Mononuclear cell (primary cell): Measurements from ENCODE around the gene CFAP99. TPM values are rescaled to one million over a fixed set of nuclear protein-coding genes. Genes with fewer than 3 reads are reported as not detected.

ENCODE experiments used
- H3K27me3 ChIP-seq: 2 replicates; pipeline ENCODE4 v1.6.0; 2011; ENCODE audit warnings: low read length, control low read depth; ENCODE audit not compliant: insufficient read depth
- H3K4me1 ChIP-seq: 2 replicates; pipeline ENCODE4 v1.5.1; 2011; ENCODE audit warnings: mild to moderate bottlenecking, low read length, control low read depth; ENCODE audit not compliant: insufficient read depth
- H3K4me3 ChIP-seq: 2 replicates; pipeline ENCODE4 v1.5.1; 2011; ENCODE audit warnings: mild to moderate bottlenecking, low read length, moderate library complexity
- H3K9me3 ChIP-seq: 2 replicates; pipeline ENCODE4 v1.5.1; 2011; ENCODE audit warnings: low read depth, mild to moderate bottlenecking, control low read depth, low read length
- total RNA-seq: library from RNA; depleted of rRNA; stranded (reverse); fragments of >200 nt; gene quantifications from one replicate; pipeline ENCODE4 v1.2.3, GENCODE V29; 2012

CFAP99 gene
- total RNA-seq, 1 donor = 0.10 TPM

GRCh38 chr4:2386717-2387116 lies 32.0 kb upstream of the CFAP99 start:
- no peaks in the 10 kb centered on the region for H3K9me3 ChIP-seq
- H3K27me3 ChIP-seq = peaks cover 2% of the 10 kb centered on the region
- peaks cover 12% of the 10 kb centered on the region for H3K4me1 ChIP-seq
- H3K4me3 ChIP-seq = no peak overlapping the region

DNA sequence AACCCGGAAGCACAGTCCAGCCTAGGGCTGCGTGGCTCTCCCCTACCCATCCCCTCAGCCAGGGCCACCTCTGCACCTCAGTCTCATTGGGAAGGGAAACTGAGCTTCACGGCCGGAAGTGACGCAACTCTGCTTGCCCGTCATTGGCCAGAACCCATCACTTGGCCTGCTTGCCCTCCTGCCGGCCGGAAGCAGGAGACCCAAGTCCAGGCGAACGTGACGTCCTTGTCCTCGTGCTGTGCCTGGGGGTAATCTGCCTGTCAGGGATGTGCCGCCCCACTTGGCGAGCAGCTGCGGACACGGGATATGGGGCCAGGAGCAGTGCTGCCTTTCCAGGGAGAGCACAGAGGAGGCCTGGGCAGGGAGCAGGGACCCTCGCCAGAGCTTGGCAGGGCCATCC lies 31.5 kb upstream of the CFAP99 start:
- Histone ChIP-seq H3K9me3 (no peaks in the 10 kb centered on the region), H3K4me3 (no peak overlapping the region), H3K4me1 (peaks cover 12% of the 10 kb centered on the region), H3K27me3 (peaks cover 2% of the 10 kb centered on the region)

- peaks cover 12% of the 10 kb centered on the region for H3K4me1 ChIP-seq
- no peaks in the 10 kb centered on the region for H3K9me3 ChIP-seq
- peaks cover 2% of the 10 kb centered on the region for H3K27me3 ChIP-seq
- no peak overlapping the region for H3K4me3 ChIP-seq
Measured at GRCh38 chr4:2387829-2388228, 30.9 kb upstream of the CFAP99 start.

DNA sequence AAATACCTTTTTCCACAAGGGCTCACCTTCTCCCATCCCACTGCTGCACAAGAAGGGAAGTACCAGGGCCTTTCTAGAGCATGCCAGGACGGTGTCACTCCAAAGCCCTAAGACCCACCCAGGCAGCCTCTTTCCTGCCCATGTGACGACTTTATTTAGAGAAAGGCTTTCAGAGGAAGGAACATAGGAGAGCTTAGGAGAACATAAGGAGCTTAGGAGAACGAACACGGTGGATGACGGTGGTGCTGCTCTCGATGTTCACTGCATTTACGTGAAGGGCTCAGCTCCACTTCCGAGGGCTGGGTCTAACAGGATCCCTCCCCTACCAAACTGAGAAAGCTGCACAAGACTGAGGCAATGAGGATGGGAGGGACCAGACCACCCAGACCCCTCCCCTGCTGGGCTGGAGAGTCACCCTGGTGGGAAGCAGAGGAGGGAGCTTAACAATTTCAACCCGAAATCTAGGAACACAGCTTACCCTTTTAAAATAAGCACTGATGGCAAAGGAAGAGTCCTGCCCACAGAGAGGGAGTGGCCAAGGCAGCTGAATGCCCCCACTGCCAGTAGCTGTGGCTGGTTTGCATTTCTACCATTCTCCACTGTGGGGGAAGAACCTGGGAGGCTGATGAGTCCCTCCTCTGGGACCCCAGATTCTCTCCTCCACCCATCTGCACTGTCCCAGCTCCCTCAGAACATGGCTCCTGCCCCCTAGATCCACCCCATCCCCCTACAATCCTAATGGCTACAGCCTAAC lies 30.1 kb upstream of the CFAP99 start:
- no peak overlapping the region for H3K4me3 ChIP-seq
- H3K9me3 ChIP-seq = no peaks in the 10 kb centered on the region
- peaks cover 17% of the 10 kb centered on the region for H3K4me1 ChIP-seq
- peaks cover 2% of the 10 kb centered on the region for H3K27me3 ChIP-seq

GRCh38 chr4:2389691-2390090 lies 29.1 kb upstream of the CFAP99 start:
- Histone ChIP-seq H3K4me3 (no peak overlapping the region), H3K27me3 (peaks cover 2% of the 10 kb centered on the region), H3K9me3 (no peaks in the 10 kb centered on the region), H3K4me1 (peaks cover 23% of the 10 kb centered on the region)

DNA sequence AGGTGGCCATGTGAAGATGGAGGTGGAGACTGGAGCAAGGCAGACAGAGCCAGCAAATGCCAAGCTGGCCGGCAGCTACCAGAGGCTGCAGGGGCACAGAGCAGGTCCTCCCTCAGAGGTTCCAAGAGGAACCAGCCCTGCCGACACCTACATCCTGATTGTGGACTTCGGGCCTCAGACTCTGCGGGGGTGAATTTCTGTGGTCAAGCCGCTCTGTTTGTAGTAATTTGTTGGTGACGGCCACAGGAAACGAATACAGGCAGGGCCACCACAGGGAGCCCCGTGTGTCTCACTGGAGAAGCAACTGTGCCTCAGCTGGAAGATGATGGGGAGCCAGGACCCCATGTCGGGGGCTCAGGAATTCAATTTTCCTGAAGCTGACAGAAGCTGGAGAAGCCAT lies 28.6 kb upstream of the CFAP99 start:
- H3K4me1 ChIP-seq = peaks cover 23% of the 10 kb centered on the region
- H3K4me3 ChIP-seq = no peak overlapping the region
- no peaks in the 10 kb centered on the region for H3K9me3 ChIP-seq
- H3K27me3 ChIP-seq = peaks cover 2% of the 10 kb centered on the region

DNA sequence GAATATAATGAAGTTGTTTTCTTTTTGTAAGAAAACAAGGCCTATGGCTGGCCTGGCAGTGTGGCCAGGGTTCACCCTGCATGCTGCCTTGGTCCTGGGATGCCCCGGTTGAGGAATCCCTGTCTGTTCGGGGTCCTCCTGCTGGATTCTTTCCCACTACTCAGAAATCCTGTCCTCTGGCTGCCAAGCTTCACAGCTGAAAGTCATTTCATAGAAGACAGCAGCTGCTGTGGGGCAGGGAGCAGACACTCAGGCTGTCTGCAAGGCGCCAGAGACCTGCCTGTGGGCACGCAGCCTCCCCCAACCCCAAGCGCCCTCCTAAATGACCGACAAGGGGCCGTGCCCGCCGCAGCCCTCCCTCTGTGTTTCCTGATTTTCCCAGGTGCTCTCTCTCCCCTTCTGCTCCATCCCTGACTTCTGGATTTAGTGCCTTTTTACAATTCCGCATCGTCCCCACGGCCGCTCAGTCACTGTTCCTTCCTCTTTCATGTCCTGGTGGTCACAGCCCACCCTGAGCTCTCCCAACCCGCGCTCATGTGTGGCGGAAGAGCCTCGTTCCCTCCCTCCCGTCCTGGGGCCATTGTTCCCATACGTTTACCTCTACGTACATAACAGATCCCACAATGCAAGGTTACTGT lies 27.9 kb upstream of the CFAP99 start:
- H3K4me3 ChIP-seq = no peak overlapping the region
- H3K4me1 ChIP-seq = peaks cover 23% of the 10 kb centered on the region
- no peaks in the 10 kb centered on the region for H3K9me3 ChIP-seq
- H3K27me3 ChIP-seq = peaks cover 2% of the 10 kb centered on the region

DNA sequence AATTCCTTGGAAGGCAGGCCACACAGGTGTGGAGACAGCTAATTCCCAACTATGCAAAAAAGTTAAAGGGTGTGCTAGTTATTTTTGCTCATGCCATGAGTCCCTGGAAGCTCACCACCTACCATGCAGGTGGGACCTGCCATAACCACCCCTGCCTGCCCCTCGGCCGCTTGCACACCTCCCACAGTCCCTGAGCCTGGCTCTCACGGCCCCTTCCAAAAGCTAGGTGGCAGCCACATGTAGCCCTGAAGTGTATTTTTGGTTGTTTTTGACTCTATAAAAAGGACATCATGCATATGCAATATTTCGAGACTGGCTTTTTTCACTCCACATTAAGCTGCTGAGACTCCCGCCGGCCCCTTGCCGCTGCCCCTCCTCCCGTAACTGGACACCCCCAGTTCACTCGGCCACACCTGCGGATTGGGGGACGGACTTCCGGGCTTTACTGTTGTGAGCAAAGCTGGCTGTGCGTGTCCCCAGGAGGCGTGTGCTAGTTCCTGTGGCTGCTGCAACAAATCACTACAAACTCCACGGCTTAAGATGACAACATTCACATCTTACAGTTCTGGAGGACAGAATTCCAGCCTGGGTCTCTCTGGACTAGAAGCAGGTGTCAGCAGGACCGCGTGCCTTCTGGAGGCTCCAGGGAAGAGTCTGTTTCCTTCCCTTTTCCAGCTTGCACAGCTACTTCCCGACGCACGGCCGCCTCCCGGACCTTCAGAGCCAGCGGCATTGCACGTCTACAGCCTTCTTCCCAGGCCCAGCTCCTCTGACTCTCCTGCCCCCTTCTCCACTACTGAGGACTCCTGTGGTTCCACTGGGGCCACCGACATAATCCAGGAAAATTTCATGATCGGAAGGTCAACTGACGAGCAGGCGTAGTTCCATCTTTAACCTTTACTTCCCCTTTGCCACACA lies 25.1 kb upstream of the CFAP99 start:
- H3K27me3 ChIP-seq = peaks cover 2% of the 10 kb centered on the region
- no peak overlapping the region for H3K4me3 ChIP-seq
- peaks cover 23% of the 10 kb centered on the region for H3K4me1 ChIP-seq
- no peaks in the 10 kb centered on the region for H3K9me3 ChIP-seq

- peaks cover 2% of the 10 kb centered on the region for H3K27me3 ChIP-seq
- H3K4me1 ChIP-seq = peaks cover 23% of the 10 kb centered on the region
- H3K4me3 ChIP-seq = no peak overlapping the region
- H3K9me3 ChIP-seq = no peaks in the 10 kb centered on the region
Measured at GRCh38 chr4:2394528-2394927, 24.2 kb upstream of the CFAP99 start.

DNA sequence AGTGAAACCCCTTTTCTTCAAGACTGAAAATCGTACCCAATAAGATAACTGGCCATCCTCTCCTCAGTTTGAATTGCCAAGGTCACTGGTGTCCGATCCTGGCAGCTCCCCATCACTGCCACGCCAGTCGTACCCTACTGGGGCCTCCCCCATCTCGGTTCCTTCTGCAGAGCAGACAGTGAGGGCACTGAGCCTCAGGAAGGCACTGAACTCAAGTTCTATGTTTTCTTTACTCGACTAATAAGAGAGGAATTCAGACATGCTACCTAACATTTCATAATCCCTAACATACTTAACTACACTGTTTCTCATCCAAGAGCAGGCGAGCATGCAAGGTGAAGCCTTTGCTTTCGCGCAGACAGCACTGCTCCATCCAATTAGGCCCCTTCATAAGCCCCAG lies 23.7 kb upstream of the CFAP99 start:
- Histone ChIP-seq H3K4me3 (no peak overlapping the region), H3K9me3 (no peaks in the 10 kb centered on the region), H3K4me1 (peaks cover 23% of the 10 kb centered on the region)

GRCh38 chr4:2395584-2395983 lies 23.2 kb upstream of the CFAP99 start:
- Histone ChIP-seq H3K4me3 (no peak overlapping the region), H3K4me1 (peaks cover 19% of the 10 kb centered on the region), H3K9me3 (no peaks in the 10 kb centered on the region), H3K27me3 (peaks cover 2% of the 10 kb centered on the region)

More for the DNA sequence above, 23.7 kb upstream of the CFAP99 start:
- peaks cover 2% of the 10 kb centered on the region for H3K27me3 ChIP-seq

- Histone ChIP-seq H3K4me1 (peaks cover 20% of the 10 kb centered on the region), H3K4me3 (no peak overlapping the region), H3K27me3 (peaks cover under 1% of the 10 kb centered on the region), H3K9me3 (no peaks in the 10 kb centered on the region)
Measured at GRCh38 chr4:2396781-2397368, 21.9 kb upstream of the CFAP99 start.

GRCh38 chr4:2397596-2398379 lies 21.0 kb upstream of the CFAP99 start:
- H3K4me1 ChIP-seq = peaks cover 23% of the 10 kb centered on the region
- H3K9me3 ChIP-seq = no peaks in the 10 kb centered on the region
- peaks cover 3% of the 10 kb centered on the region for H3K27me3 ChIP-seq
- H3K4me3 ChIP-seq = no peak overlapping the region

DNA sequence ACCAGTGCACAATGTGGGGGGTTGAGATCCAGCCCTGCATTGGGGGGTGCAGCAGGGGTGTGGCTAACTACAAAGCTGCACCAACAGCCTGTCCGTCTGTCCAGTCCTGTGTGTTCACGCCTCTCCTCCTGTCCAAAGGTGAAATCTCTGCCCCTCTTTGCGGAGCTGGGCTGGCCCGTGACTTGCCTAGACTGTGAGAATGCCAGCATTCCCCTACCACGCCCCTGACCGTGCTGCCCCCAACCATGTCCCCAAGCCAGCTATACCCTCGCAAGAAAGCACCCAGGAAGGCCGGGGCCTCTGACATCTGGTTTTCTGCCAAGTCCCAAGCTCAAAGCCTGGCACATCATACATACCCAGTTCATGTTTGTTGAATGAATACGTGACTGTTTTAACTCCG lies 19.5 kb upstream of the CFAP99 start:
- no peaks in the 10 kb centered on the region for H3K9me3 ChIP-seq

More for the DNA sequence above, 19.5 kb upstream of the CFAP99 start:
- Histone ChIP-seq H3K27me3 (peaks cover 3% of the 10 kb centered on the region), H3K4me1 (peaks cover 12% of the 10 kb centered on the region), H3K4me3 (no peak overlapping the region)
